Measurements from ENCODE around the gene NKTR.

NKTR gene

DNA sequence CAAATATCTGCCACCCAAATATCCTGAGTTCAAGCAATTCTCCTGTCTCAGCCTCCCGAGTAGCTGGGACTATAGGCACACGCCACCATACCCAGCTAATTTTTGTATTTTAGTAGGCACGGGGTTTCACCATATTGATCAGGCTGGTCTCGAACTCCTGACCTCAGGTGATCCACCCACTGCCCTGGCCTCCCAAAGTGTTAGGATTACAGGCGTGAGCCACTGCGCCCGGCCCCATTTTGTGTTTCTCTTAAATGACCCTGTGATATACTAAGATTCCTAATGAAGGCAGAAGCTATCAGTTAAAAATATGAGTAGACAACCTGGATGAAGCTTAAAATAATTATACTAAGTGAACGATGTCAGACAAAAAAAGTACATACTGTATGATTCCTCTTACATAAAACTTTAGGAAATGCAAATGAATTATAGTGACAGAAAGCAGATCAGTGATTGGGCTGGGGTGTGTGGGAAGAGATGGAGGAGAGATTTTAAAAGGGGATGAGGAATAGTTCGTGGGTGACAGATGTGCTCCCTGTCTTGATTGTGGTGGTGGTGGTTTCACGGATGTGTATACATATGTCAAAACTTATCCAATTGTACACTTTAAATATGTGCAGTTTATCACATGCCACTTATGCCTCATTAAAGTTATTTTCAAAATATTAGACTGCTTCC, 81.0 kb downstream of the NKTR start:
- DNase-seq (ENCODE audit: low read depth) = no peak

DNA sequence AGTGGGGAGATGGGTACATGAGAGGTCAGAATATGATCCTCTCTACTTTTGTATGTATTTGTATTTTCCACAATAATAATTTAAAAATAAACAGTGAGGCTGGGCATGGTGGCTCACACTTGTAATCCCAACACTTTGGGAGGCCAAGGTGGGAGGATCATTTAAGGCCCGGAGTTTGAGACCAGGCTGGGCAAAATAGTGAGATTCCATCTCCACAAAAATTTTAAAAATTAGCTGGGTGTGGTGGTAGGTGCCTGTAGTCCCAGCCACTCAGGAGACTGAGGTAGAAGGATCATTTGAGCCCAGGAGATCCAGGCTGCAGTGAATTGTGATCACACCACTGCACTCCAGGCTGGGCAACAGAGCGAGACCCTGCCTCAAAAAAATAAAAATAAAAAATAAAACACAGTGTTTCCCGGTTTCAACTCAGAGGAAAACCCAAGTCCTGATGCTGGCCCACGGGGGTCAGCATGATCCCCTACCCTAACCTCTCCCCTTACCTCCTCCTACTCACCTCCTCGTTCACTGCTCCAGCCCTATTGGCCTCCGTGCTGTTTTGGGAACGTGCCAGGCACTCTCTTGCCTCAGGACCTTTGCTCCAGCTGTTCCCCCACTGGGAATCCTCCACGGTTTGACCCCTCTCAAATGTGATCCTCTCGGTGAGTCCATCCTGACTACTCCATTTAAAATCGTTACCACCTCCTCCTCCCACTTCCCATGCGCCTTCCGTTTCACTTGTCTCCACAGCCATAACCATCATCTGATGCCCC, 82.0 kb downstream of the NKTR start:
- DNase-seq (ENCODE audit: low read depth) = no peak

- no peak for DNase-seq (ENCODE audit: low read depth)
These were observed 83.6 kb downstream of the NKTR start for GRCh38 chr3:42683875-42684598.

- DNase-seq (ENCODE audit: low read depth) = no peak
These were observed 84.3 kb downstream of the NKTR start for GRCh38 chr3:42684632-42685362.

GRCh38 chr3:42685363-42685881, 84.9 kb downstream of the NKTR start, which contains the start of gene KLHL40:
Gene KLHL40 (plus strand): TSS chr3:42685537. CDS start chr3:42685619, 82 bp downstream.
- DNase-seq (ENCODE audit: low read depth) = no peak

DNA sequence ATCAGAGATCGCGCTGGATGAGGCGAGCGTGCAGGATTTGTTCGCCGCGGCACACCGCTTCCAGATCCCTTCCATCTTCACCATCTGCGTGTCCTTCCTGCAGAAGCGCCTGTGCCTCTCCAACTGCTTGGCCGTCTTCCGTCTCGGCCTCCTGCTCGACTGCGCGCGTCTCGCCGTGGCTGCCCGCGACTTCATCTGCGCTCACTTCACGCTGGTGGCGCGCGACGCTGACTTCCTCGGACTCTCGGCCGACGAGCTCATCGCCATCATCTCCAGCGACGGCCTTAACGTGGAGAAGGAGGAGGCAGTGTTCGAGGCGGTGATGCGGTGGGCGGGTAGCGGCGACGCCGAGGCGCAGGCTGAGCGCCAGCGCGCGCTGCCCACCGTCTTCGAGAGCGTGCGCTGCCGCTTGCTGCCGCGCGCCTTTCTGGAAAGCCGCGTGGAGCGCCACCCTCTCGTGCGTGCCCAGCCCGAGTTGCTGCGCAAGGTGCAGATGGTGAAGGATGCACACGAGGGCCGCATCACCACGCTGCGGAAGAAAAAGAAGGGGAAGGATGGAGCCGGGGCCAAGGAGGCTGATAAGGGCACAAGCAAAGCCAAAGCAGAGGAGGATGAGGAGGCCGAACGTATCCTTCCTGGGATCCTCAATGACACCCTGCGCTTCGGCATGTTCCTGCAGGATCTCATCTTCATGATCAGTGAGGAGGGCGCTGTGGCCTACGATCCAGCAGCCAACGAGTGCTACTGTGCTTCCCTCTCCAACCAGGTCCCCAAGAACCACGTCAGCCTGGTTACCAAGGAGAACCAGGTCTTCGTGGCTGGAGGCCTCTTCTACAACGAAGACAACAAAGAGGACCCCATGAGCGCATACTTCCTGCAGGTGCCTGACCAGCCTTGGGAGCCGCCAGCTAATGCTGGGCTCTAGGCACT, 85.7 kb downstream of the NKTR start:
- no peak for DNase-seq (ENCODE audit: low read depth)

GRCh38 chr3:42686832-42687650, 86.6 kb downstream of the NKTR start:
- DNase-seq (ENCODE audit: low read depth) = no peak

DNA sequence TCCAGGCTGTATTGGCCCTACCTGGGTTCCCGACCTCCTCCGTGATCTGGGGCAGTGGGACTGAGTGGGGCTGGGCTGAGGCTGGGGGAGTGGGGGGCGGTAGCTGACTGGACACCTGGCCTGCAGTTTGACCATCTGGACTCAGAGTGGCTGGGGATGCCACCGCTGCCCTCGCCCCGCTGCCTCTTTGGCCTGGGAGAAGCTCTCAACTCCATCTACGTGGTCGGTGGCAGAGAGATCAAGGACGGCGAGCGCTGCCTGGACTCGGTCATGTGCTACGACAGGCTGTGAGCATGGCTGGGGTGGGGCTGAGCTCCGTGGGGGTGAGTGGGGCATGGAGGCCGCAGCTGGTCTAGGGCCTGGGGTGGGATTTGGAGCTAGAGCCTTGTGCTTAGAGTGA, 87.5 kb downstream of the NKTR start:
- no peak for DNase-seq (ENCODE audit: low read depth)

DNA sequence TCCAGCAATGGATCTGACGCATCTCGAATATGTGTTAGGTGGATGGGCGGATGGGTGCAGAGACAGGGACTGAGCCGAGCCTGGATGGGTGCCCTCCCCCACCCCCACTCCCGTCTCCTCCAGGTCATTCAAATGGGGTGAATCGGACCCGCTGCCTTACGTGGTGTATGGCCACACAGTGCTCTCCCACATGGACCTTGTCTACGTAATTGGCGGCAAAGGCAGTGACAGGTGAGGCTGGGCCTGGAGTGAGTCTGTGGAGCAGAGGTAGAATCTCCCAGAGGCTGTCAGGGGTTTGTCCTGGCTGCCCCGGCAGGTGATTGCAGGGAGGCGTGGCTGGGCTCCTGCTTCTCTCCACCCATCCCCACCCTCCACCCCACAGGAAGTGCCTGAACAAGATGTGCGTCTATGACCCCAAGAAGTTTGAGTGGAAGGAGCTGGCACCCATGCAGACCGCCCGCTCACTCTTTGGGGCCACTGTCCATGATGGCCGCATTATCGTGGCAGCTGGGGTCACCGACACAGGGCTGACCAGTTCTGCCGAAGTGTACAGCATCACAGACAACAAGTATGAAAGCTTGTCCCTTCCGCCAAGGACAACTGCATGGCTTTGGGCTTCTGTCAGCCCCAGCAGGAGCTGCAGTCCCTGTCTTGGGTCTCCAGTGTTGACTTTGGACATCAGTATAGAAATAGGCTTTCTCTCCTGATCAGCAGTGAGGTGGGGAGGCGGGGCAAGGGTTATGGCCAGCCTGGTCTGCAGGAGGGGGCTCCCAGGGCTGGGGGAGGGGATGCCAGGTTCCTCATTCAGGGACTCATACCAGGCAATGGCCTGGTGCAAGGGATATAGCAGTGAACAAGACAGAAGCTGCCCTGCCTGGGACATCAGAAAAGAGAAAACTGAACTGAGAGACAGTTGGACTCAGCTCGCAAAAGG, 88.3 kb downstream of the NKTR start:
- DNase-seq (ENCODE audit: low read depth) = no peak

DNA sequence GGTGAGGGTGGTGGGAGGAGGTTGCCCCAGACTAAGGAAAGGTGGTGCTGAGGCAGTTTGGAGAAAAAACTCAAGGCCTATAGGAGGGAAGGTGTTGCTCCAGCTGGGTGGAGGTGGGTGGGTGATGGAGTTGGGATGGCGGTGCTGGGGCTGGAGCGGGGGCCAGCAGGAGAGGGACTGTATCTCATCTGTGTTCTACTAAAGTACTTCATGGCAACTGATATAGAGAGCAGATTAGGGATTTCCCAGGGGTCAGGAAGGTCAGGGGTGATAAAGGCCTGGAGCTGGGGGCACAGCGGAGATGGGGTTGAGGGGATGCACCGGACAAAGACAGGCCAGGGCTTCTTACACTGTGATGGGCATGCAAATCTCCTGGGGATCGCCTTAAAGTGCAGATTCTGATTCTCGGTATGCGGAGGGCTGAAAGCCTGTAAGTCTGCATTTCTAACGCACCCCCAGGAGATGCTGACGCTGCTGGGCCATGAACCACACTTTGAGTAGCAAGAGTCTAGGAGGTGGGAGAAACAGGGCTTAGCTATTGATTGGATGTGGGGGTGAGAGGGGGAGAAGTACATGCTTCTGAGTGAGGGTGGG, 89.0 kb downstream of the NKTR start:
- DNase-seq (ENCODE audit: low read depth) = no peak

- DNase-seq (ENCODE audit: low read depth) = no peak
These were observed 89.7 kb downstream of the NKTR start for GRCh38 chr3:42690191-42690590.

- DNase-seq (ENCODE audit: low read depth) = no peak
These were observed 90.5 kb downstream of the NKTR start for GRCh38 chr3:42690766-42691680.

DNA sequence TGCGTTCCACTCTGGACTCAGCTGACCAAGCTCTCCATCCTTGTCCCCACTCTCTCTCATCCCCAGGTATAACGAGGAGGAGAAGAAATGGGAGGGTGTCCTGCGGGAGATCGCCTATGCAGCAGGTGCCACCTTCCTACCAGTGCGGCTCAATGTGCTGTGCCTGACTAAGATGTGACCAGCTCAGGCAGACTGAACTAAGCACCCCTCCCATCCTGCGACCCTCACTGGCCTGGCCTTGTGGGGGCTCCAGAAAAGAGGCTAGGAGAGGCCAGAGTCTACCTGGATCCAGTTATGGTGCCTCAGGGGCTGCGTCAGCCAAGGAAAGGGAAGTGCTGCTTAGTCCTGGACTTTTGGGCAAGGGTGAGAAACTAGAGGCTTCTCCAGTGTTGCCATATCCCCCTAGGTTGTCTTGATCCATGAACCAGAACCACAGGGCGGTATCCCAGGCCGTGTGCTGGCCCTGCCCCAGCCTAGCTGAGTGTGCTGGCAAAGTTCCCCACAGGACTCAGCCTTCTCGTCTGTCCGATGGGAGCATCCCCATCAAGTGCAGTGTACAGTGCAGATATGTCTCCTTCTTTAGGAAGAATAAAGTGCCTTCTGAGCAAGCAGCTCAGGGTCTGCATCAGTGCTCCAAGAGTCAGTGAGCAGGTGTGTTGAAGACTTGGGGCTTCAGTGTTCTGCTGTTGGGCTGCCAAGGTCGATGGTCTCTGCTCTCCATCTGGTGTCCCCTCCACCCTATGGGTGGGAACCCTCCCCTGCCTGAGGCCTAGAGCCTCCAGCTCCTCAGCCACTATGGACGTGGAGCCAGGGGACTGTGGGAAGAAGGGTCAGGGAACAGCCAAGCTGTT, 91.6 kb downstream of the NKTR start:
- DNase-seq (ENCODE audit: low read depth) = no peak

DNA sequence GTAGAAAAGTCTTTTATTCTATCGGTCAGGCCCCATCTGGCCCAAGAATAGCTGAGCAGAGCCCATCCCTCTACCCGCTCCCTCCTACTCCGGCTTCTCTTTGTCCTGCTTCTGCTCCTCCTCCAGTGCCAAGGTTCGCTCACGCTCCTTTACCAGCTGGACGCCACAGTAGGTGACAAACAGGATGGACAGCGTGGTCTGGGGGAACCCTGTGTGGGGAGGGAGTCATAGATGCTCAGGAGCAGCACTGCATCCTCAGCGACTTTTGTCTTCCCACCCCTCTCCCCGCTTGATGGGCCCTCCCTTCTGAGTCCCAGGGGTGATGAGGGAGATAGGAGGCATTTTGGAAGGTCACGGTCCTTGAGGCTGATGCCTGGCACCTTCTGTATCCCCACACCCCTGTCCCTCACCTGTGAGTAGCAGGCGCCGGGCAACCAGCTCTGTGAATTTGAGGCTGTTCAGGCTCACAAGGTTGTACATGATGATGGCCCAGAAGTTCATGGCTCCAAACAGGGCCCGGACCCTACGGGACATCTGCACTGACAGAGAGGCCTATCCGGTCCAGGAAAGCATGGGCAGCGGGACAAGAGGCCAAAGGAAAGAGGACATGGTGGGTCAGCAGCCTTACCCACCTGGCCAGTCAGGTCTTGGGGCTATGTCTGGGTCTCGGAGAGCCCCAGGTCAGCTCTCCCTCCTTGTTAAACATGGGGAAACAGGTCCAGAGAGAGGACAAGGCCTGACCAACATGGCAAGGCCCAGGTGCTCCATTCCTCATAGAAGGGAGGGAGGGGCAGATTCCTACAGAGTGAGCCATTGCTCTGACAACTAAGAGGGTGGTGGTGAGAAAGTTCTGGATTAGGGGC, 92.4 kb downstream of the NKTR start:
- no peak for DNase-seq (ENCODE audit: low read depth)

DNA sequence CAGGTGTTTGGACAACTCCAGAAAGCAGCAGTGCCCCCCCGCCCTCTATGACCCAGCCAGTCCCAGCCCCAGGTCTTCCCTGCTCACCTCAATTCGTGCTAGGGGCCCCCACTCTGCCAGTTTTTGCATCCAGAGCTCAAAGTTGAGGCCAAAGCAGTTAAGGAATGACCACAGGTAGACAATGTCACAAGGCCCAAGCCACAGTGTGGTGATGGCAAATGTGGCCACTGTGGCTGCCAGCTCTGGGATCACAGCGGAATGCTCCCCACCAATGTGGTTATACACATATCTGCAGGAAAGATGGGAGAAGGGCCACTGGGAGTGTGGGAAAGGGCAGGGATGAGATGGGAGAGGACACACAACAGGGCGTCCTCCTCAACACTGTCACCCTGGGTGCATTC, 93.0 kb downstream of the NKTR start:
- no peak for DNase-seq (ENCODE audit: low read depth)
